Uterus (tissue), 2 donors: ENCODE data around the gene MORN4.

Experiments used
- POLR2A ChIP-seq, 2 donors: fragments of 450-650 bp; IDR thresholded peaks; one replicate each; pipeline ENCODE4 v1.6.1; 2016; ENCODE audit warnings: antibody characterized with exemption in 2 of 2, mild to moderate bottlenecking in 1 of 2, moderate library complexity in 1 of 2
- TF ChIP-seq, protein P1 (sequence below), 4 experiments: fragments of 200-600 bp in 2 of 4; fragments of 450-650 bp in 2 of 4; sonication (generic) in 2 of 4; IDR thresholded peaks; one replicate each; pipeline ENCODE4 v1.5.1; 2016 to 2019; ENCODE audit warnings: antibody characterized with exemption in 4 of 4, mild to moderate bottlenecking in 2 of 4, moderate library complexity in 1 of 4

DNA sequence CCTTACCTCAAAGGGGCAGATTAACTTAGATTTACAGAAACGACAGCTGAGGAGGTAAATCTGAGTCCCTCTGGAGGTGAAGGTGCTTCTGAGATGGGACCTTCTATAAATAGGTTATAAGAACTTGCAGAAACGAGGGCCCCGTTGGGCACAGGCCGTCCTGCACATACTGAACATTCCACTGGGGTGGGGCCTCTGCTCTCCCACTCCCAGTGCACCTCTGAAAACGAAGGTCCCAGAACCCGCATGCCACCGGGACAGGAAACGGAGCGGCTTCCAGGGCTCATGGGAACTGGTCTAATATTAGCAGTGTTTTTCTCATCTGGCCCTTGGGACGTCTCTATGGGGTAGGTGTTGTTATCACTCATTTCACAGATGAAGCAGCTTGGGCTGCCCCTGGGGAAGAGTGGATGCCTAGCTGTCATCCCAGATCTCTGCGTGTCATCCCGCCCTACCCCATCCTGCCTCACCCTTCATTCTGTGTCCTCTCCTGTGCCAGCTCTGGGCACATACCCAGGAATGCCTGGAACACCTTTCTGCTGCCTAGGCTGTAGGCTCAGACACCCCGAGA is 24.2 kb downstream of the MORN4 start:
- TF ChIP-seq, protein P1, sequence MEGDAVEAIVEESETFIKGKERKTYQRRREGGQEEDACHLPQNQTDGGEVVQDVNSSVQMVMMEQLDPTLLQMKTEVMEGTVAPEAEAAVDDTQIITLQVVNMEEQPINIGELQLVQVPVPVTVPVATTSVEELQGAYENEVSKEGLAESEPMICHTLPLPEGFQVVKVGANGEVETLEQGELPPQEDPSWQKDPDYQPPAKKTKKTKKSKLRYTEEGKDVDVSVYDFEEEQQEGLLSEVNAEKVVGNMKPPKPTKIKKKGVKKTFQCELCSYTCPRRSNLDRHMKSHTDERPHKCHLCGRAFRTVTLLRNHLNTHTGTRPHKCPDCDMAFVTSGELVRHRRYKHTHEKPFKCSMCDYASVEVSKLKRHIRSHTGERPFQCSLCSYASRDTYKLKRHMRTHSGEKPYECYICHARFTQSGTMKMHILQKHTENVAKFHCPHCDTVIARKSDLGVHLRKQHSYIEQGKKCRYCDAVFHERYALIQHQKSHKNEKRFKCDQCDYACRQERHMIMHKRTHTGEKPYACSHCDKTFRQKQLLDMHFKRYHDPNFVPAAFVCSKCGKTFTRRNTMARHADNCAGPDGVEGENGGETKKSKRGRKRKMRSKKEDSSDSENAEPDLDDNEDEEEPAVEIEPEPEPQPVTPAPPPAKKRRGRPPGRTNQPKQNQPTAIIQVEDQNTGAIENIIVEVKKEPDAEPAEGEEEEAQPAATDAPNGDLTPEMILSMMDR (IDR thresholded peaks at IDR 0.05): no peak
- no peak for TF ChIP-seq POLR2A (IDR thresholded peaks at IDR 0.05)
